K562 (cell line): ENCODE data around the gene DNASE2. TPM values are rescaled to one million over a fixed set of nuclear protein-coding genes. Genes with fewer than 3 reads are reported as not detected.

Experiments used
- BRCA1 ChIP-seq, 2 experiments: fragments of 450-650 bp in 1 of 2; sonication (generic) in 1 of 2; formaldehyde crosslinking in 1 of 2; IDR thresholded peaks; 2 replicates each; pipeline versions ENCODE4 v1.5.0 to v1.6.1; 2017 to 2020; ENCODE audit warnings: mild to moderate bottlenecking in 1 of 2, missing genetic modification reagents in 1 of 2
- CC2D1A ChIP-seq: fragments of 450-650 bp; IDR thresholded peaks from 2 replicates; pipeline ENCODE4 v1.6.1; 2017; ENCODE audit warnings: mild to moderate bottlenecking
- DNMT1 ChIP-seq: fragments of 450-650 bp; IDR thresholded peaks from 2 replicates; pipeline ENCODE4 v1.6.1; 2016; ENCODE audit warnings: antibody characterized with exemption, mild to moderate bottlenecking
- E2F1 ChIP-seq: sonication (generic); formaldehyde crosslinking; IDR thresholded peaks from 2 replicates; pipeline ENCODE4 v1.8.1; 2023; ENCODE audit warnings: mild to moderate bottlenecking, missing genetic modification reagents, moderate library complexity
- ELF2 ChIP-seq: fragments of 250-450 bp; sonication (Bioruptor Pico); IDR thresholded peaks from 2 replicates; pipeline ENCODE4 v1.5.0; 2021; ENCODE audit warnings: mild to moderate bottlenecking
- HMG20A ChIP-seq: fragments of 450-650 bp; formaldehyde crosslinking; conservative IDR thresholded peaks from 2 replicates; pipeline ENCODE4 v1.4.0; 2020; ENCODE audit warnings: mild to moderate bottlenecking, mixed read lengths
- ID3 ChIP-seq, 2 experiments: fragments of 250-450 bp in 1 of 2; fragments of 450-650 bp in 1 of 2; sonication (Bioruptor Pico) in 1 of 2; IDR thresholded peaks; 2 replicates each; pipeline versions ENCODE4 v1.6.1 to v1.8.0; 2016 to 2021; ENCODE audit warnings: mild to moderate bottlenecking in 2 of 2, moderate library complexity in 2 of 2, missing compliant biosample characterization in 1 of 2, missing genetic modification characterization in 1 of 2
- POLR2G ChIP-seq: fragments of 200-400 bp; formaldehyde crosslinking; IDR thresholded peaks from 2 replicates; pipeline ENCODE4 v1.6.1; 2017; ENCODE audit warnings: low read depth, mild to moderate bottlenecking, antibody characterized with exemption, low read length, moderate library complexity
- RBFOX2 ChIP-seq: fragments of 200-400 bp; formaldehyde crosslinking; IDR thresholded peaks from 2 replicates; pipeline ENCODE4 v1.6.1; 2017; ENCODE audit warnings: low read depth, mild to moderate bottlenecking, low read length, moderate library complexity
- SIRT6 ChIP-seq: IDR thresholded peaks from one replicate; pipeline ENCODE4 v1.6.1; 2012; ENCODE audit warnings: low read depth, mild to moderate bottlenecking, control low read depth, inconsistent platforms, low read length, moderate library complexity
- SLC30A9 ChIP-seq: fragments of 250-450 bp; sonication (Bioruptor Pico); IDR thresholded peaks from 2 replicates; pipeline ENCODE4 v1.8.0; 2022; ENCODE audit warnings: mild to moderate bottlenecking, moderate library complexity
- SMAD3 ChIP-seq: fragments of 450-650 bp; formaldehyde crosslinking; conservative IDR thresholded peaks from 2 replicates; pipeline ENCODE4 v1.4.0; 2020; ENCODE audit warnings: mild to moderate bottlenecking
- TFE3 ChIP-seq: fragments of 450-650 bp; formaldehyde crosslinking; IDR thresholded peaks from 2 replicates; pipeline ENCODE4 v1.4.0; 2020; ENCODE audit warnings: mild to moderate bottlenecking, mixed read lengths
- THAP12 ChIP-seq: fragments of 250-450 bp; sonication (Bioruptor Pico); IDR thresholded peaks from 2 replicates; pipeline ENCODE4 v1.9.0; 2021; ENCODE audit warnings: mild to moderate bottlenecking, inconsistent platforms
- ZC3H4 ChIP-seq: sonication (generic); formaldehyde crosslinking; IDR thresholded peaks from 2 replicates; pipeline ENCODE4 v1.9.0; 2021; ENCODE audit warnings: missing genetic modification reagents, borderline replicate concordance
- ZNF282 ChIP-seq: sonication (generic); formaldehyde crosslinking; IDR thresholded peaks from 2 replicates; pipeline ENCODE4 v1.8.1; 2023; ENCODE audit warnings: missing genetic modification reagents
- ZNF766 ChIP-seq: fragments of 200-800 bp; sonication (Bioruptor generic); conservative IDR thresholded peaks from 2 replicates; pipeline ENCODE4 v1.6.1; 2016; ENCODE audit warnings: missing genetic modification characterization, missing compliant biosample characterization
- polyA plus RNA-seq, 8 experiments: library from polyadenylated mRNA; depleted of rRNA in 4 of 8; stranded (reverse) in 5 of 8; unstranded in 3 of 8; fragments of >200 nt; fragmentation: Nextera tagmentation in 2 of 8; fragmentation: Illumina TruSeq in 1 of 8; extraction: Ambion mirVana in 2 of 8; extraction: Trizol in 1 of 8; gene quantifications; 2 replicates each; pipeline versions ENCODE4 v1.2.1 to v1.2.3, GENCODE V29; 2011 to 2014; ENCODE audit warnings: inconsistent platforms in 1 of 8, missing spikeins in 1 of 8
- total RNA-seq, 7 experiments: library from RNA; depleted of rRNA in 6 of 7; stranded (reverse); fragments of >200 nt in 6 of 7; fragmentation: Illumina TruSeq in 2 of 7; extraction: Trizol in 2 of 7; gene quantifications; 2 replicates each; pipeline versions ENCODE4 v1.2.1 to v1.2.3, GENCODE V29; 2011 to 2021; ENCODE audit warnings: low replicate concordance in 1 of 7
- TF ChIP-seq, protein P1 (sequence below): sonication (generic); formaldehyde crosslinking; IDR thresholded peaks from 2 replicates; pipeline ENCODE4 v1.8.0; 2023; ENCODE audit warnings: mild to moderate bottlenecking, missing genetic modification reagents

Gene DNASE2
- total and polyA plus RNA-seq, 9 of the 15 experiments (the other 6 are each of a cell fraction or from before 2014, with no cell fraction given), result 4.4 to 27.0 (median 20.2) TPM

DNA sequence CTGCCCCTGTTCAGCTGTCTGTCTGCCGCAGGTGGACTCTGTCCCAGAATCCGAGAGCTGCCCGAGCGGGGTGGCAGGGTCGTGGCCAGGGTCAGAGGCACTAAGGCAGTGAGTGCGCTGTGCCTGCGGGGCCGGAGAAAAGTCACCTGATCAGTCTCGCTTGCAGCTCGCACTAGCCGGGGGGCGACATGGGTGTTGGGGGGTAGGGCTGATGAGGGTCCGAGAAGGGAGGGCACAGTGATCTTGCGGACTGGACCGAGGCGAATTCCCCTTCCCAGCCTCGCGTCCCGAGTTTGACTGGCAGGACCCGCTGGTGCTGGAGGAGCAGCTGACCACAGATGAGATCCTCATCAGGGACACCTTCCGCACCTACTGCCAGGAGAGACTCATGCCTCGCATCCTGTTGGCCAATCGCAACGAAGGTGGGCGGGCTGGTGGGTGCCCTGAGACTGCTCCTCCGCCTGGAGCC is 10.3 kb upstream of the DNASE2 start (continued):
- TF ChIP-seq ZC3H4 (CRISPR knock-in tag) (0 out of 2 replicates have a peak, but pooled peaks have one; percentile 47), ELF2 (CRISPR knock-in tag) (no peak), ZNF766 (CRISPR knock-in tag) (no peak), RBFOX2 (peak; percentile 10; the same call in 1 of the 2 replicates), E2F1 (CRISPR knock-in tag) (no peak), CC2D1A (no peak), POLR2G (no peak; the same call in 1 of the 2 replicates), SLC30A9 (CRISPR knock-in tag) (no peak), ZNF282 (peak; percentile 28; the same call in 1 of the 2 replicates), BRCA1 (IDR thresholded peaks at IDR 0.05) (no peak), BRCA1 (CRISPR knock-in tag; IDR thresholded peaks at IDR 0.05) (0 out of 2 replicates have a peak, but pooled peaks have one; percentile 82), TFE3 (no peak), ID3 (CRISPR knock-in tag; IDR thresholded peaks at IDR 0.05) (no peak), ID3 (tag; IDR thresholded peaks at IDR 0.05) (0 out of 2 replicates have a peak, but pooled peaks have one; percentile 3), SMAD3 (CRISPR knock-in tag) (no peak), DNMT1 (no peak), SIRT6 (no peak), HMG20A (CRISPR knock-in tag) (no peak), THAP12 (CRISPR knock-in tag) (no peak)
- TF ChIP-seq, protein P1, sequence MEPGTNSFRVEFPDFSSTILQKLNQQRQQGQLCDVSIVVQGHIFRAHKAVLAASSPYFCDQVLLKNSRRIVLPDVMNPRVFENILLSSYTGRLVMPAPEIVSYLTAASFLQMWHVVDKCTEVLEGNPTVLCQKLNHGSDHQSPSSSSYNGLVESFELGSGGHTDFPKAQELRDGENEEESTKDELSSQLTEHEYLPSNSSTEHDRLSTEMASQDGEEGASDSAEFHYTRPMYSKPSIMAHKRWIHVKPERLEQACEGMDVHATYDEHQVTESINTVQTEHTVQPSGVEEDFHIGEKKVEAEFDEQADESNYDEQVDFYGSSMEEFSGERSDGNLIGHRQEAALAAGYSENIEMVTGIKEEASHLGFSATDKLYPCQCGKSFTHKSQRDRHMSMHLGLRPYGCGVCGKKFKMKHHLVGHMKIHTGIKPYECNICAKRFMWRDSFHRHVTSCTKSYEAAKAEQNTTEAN (CRISPR knock-in tag), result no peak
